Keratinocyte (primary cell): ENCODE results near the gene CUX1. TPM values are rescaled to one million over a fixed set of nuclear protein-coding genes. Genes with fewer than 3 reads are reported as not detected.

ENCODE experiments used
- DNase-seq: peaks from one replicate; pipeline ENCODE4 v3.0.0-alpha.2; 2011; ENCODE audit warnings: low read depth, missing footprints, low spot score
- FAIRE-seq: peaks from 2 replicates; lab custom pipeline; 2011; peaks lifted over from hg19 to GRCh38; lab: Jason Lieb, UNC
- H2AFZ ChIP-seq: 2 replicates; pipeline ENCODE4 v1.6.0; 2012; ENCODE audit warnings: low read length, control low read depth, inconsistent platforms; ENCODE audit not compliant: control insufficient read depth
- H3K27ac ChIP-seq: 2 replicates; pipeline ENCODE4 v1.5.1; 2011; ENCODE audit warnings: low read length; ENCODE audit not compliant: control insufficient read depth, insufficient read depth
- H3K27me3 ChIP-seq: 3 replicates; pipeline ENCODE4 v1.6.0; 2011; ENCODE audit warnings: low read length; ENCODE audit not compliant: control insufficient read depth, insufficient read depth; ENCODE audit errors: extremely low read depth
- H3K36me3 ChIP-seq, 2 experiments: 2 replicates in 1 of 2; 3 replicates in 1 of 2; pipeline ENCODE4 v1.5.1; 2011; ENCODE audit warnings: low read length in 2 of 2, mild to moderate bottlenecking in 1 of 2; ENCODE audit not compliant: control insufficient read depth in 2 of 2, insufficient read depth in 2 of 2; ENCODE audit errors: extremely low read depth in 1 of 2
- H3K4me1 ChIP-seq: 3 replicates; pipeline ENCODE4 v1.5.1; 2011; ENCODE audit warnings: low read length; ENCODE audit not compliant: control insufficient read depth, insufficient read depth; ENCODE audit errors: extremely low read depth
- H3K4me2 ChIP-seq: 3 replicates; pipeline ENCODE4 v1.6.0; 2011; ENCODE audit warnings: low read depth, low read length; ENCODE audit not compliant: control insufficient read depth, insufficient read depth; ENCODE audit errors: extremely low read depth
- H3K4me3 ChIP-seq, 3 experiments: fragments of 200-600 bp in 1 of 3; sonication (generic) in 1 of 3; 2 replicates in 2 of 3; 3 replicates in 1 of 3; pipeline ENCODE4 v1.5.1; 2011 to 2016; ENCODE audit warnings: low read length in 3 of 3, mild to moderate bottlenecking in 3 of 3, control low read depth in 2 of 3, inconsistent platforms in 1 of 3, low read depth in 1 of 3, mixed read lengths in 1 of 3, mixed run types in 1 of 3, moderate library complexity in 1 of 3; ENCODE audit not compliant: control insufficient read depth in 2 of 3, insufficient read depth in 2 of 3; ENCODE audit errors: extremely low read depth in 1 of 3
- H3K79me2 ChIP-seq: 2 replicates; pipeline ENCODE4 v1.6.0; 2012; ENCODE audit warnings: low read length; ENCODE audit not compliant: control insufficient read depth, insufficient read depth
- H3K9ac ChIP-seq: 3 replicates; pipeline ENCODE4 v1.6.0; 2011; ENCODE audit warnings: low read length; ENCODE audit not compliant: control insufficient read depth, insufficient read depth; ENCODE audit errors: extremely low read depth
- H3K9me1 ChIP-seq: 3 replicates; pipeline ENCODE4 v1.6.0; 2011; ENCODE audit warnings: low read length; ENCODE audit not compliant: control insufficient read depth, insufficient read depth; ENCODE audit errors: extremely low read depth
- H3K9me3 ChIP-seq: 2 replicates; pipeline ENCODE4 v1.5.1; 2012; ENCODE audit warnings: low read depth, low read length; ENCODE audit not compliant: control insufficient read depth
- H4K20me1 ChIP-seq: 3 replicates; pipeline ENCODE4 v1.6.0; 2011; ENCODE audit warnings: low read length; ENCODE audit not compliant: control insufficient read depth, insufficient read depth; ENCODE audit errors: extremely low read depth
- CTCF ChIP-seq, 3 experiments: IDR thresholded peaks in 1 of 3; conservative IDR thresholded peaks in 1 of 3; optimal IDR thresholded peaks in 1 of 3; 2 replicates in 2 of 3; 3 replicates in 1 of 3; pipeline versions ENCODE3 to v1.5.1; 2011; ENCODE audit warnings: low read length in 3 of 3, mild to moderate bottlenecking in 3 of 3, moderate library complexity in 2 of 3, control low read depth in 1 of 3, inconsistent platforms in 1 of 3; ENCODE audit not compliant: insufficient read depth in 2 of 3; ENCODE audit errors: extremely low read depth in 1 of 3
- EZH2 ChIP-seq: IDR thresholded peaks from one replicate; pipeline ENCODE4 v1.6.1; 2012; ENCODE audit warnings: inconsistent platforms, mild to moderate bottlenecking, low read length, moderate library complexity
- dilution Hi-C: fragments of 300-500 bp; cut with MboI; formaldehyde crosslinking; loops from one replicate; pipeline ENCODE4 v1.7.0; 2020; ENCODE audit warnings: low sequenced_read_pairs; ENCODE audit not compliant: extremely low pct_ligation_motif_present
- polyA minus RNA-seq, 3 experiments: library from RNA; depleted of rRNA, polyadenylated mRNA; stranded (reverse); fragments of >200 nt; gene quantifications; 1 replicate in 1 of 3; 2 replicates in 1 of 3; 3 replicates in 1 of 3; pipeline ENCODE4 v1.2.3, GENCODE V29; 2011
- polyA plus RNA-seq, 5 experiments: library from polyadenylated mRNA; depleted of rRNA in 3 of 5; stranded (reverse) in 3 of 5; stranded (forward) in 1 of 5; unstranded in 1 of 5; fragments of >200 nt; gene quantifications; 1 replicate in 1 of 5; 2 replicates in 3 of 5; 3 replicates in 1 of 5; pipeline versions ENCODE4 v1.2.1 to v1.2.3, GENCODE V29; 2011 to 2012; ENCODE audit warnings: missing spikeins in 2 of 5, low read depth in 1 of 5, low replicate concordance in 1 of 5

The CUX1 gene
- 16.8 to 21.7 TPM (median 18.3 TPM) in 3 replicates for polyA plus RNA-seq
- polyA plus RNA-seq (2011; ENCODE audit: low read depth), result 187 TPM
- polyA plus RNA-seq (2011; cell fraction: cytosol; rRNA removed), result 26.5 and 35.8 TPM in 2 replicates
- 22.6 and 25.8 TPM in 2 replicates for polyA plus RNA-seq (2011; cell fraction: nucleus; rRNA removed)
- 25.7 and 36.2 TPM in 2 replicates for polyA plus RNA-seq (2012; ENCODE audit: low replicate concordance)
- polyA minus RNA-seq, result 21.7 to 28.8 TPM (median 24.7 TPM) in 3 replicates
- 17.3 TPM for polyA minus RNA-seq (2011; cell fraction: cytosol; rRNA and poly(A)+ RNA removed)
- 25.2 and 40.1 TPM in 2 replicates for polyA minus RNA-seq (2011; cell fraction: nucleus; rRNA and poly(A)+ RNA removed)

GRCh38 chr7:101817471-101818286 is at the start of gene CUX1:
Gene CUX1 (plus strand): TSS chr7:101817626. CDS start chr7:101817640, 14 bp downstream.
- TF ChIP-seq EZH2 (no peak), CTCF (optimal IDR thresholded peaks at IDR 0.05 in 1 of 3, IDR thresholded peaks at IDR 0.05 in 1 of 3, conservative IDR thresholded peaks at IDR 0.05 in 1 of 3; ENCODE audit: extremely low read depth in 1 of 3, insufficient read depth in 2 of 3, low read length in 3 of 3) (no peak)
- Histone ChIP-seq H3K27ac (no peak within 1 kb of the TSS), H3K79me2 (peaks cover 23% of the 10 kb centered on the region), H3K27me3 (no peaks in the 10 kb centered on the region), H4K20me1 (no peaks in the 10 kb centered on the region), H3K4me1 (peaks cover 23% of the 10 kb centered on the region), H3K9ac (peak within 1 kb of the TSS; percentile 71), H2AFZ (no peak within 1 kb of the TSS), H3K9me1 (no peaks in the 10 kb centered on the region), H3K4me2 (peak within 1 kb of the TSS; percentile 89), H3K4me3 (peak within 1 kb of the TSS; percentile 66 to 74 (median 72)), H3K9me3 (no peaks in the 10 kb centered on the region), H3K36me3 (no peaks in the 10 kb centered on the region)
- FAIRE-seq (no peak), DNase-seq (no peak)
- dilution Hi-C loops, result no loop called here

GRCh38 chr7:101768280-101768679 is 49.1 kb upstream of the CUX1 start:
- Histone ChIP-seq H3K4me3 (no peak overlapping the region), H3K79me2 (no peaks in the 10 kb centered on the region), H3K27ac (no peak overlapping the region), H3K9me3 (no peaks in the 10 kb centered on the region), H3K9ac (no peak overlapping the region), H3K9me1 (no peaks in the 10 kb centered on the region), H3K4me1 (peaks cover 8% of the 10 kb centered on the region), H3K27me3 (no peaks in the 10 kb centered on the region), H2AFZ (no peak overlapping the region), H3K4me2 (no peak overlapping the region), H4K20me1 (no peaks in the 10 kb centered on the region), H3K36me3 (no peaks in the 10 kb centered on the region)
- dilution Hi-C loops, result no loop called here
- DNase-seq, result no peak
- no peak for FAIRE-seq
- TF ChIP-seq CTCF (optimal IDR thresholded peaks at IDR 0.05 in 1 of 3, IDR thresholded peaks at IDR 0.05 in 1 of 3, conservative IDR thresholded peaks at IDR 0.05 in 1 of 3; ENCODE audit: extremely low read depth in 1 of 3, insufficient read depth in 2 of 3, low read length in 3 of 3), result no peak
- no peak for TF ChIP-seq EZH2
